Lung (tissue), 12 donors: ENCODE data around the gene SV2B. TPM values are rescaled to one million over a fixed set of nuclear protein-coding genes. Genes with fewer than 3 reads are reported as not detected.

ENCODE experiments used
- ATAC-seq: fragments of 200-7000 bp; cut with Tn5 transposase; one replicate; pipeline ENCODE4 v1.9.1; 2020; ENCODE audit warnings: moderate number of reproducible peaks; ENCODE audit not compliant: insufficient read depth, low FRiP score
- DNase-seq, 3 donors: peaks; one replicate each; pipeline ENCODE4 v3.0.0-alpha.2; 2013 to 2017
- H3K27ac ChIP-seq, 2 donors: one replicate each; pipeline ENCODE4 v1.5.1; 2013; ENCODE audit warnings: mild to moderate bottlenecking in 2 of 2, moderate library complexity in 2 of 2, control low read depth in 1 of 2, inconsistent platforms in 1 of 2, low read depth in 1 of 2, low read length in 1 of 2
- H3K27me3 ChIP-seq, 3 donors: one replicate each; pipeline ENCODE4 v1.5.1; 2013; ENCODE audit warnings: low read length in 2 of 3; ENCODE audit not compliant: control insufficient read depth in 3 of 3, insufficient read depth in 3 of 3
- H3K36me3 ChIP-seq, 4 donors: one replicate each; pipeline ENCODE4 v1.5.1; 2013; ENCODE audit warnings: low read length in 4 of 4, mild to moderate bottlenecking in 1 of 4, moderate library complexity in 1 of 4; ENCODE audit not compliant: control insufficient read depth in 4 of 4, insufficient read depth in 4 of 4
- H3K4me1 ChIP-seq, 5 donors: one replicate each; pipeline ENCODE4 v1.5.1; 2013; ENCODE audit warnings: low read length in 5 of 5, mild to moderate bottlenecking in 2 of 5, moderate library complexity in 1 of 5; ENCODE audit not compliant: control insufficient read depth in 5 of 5, insufficient read depth in 5 of 5
- H3K4me3 ChIP-seq: one replicate; pipeline ENCODE4 v1.5.1; 2013; ENCODE audit warnings: mild to moderate bottlenecking, control low read depth, moderate library complexity
- H3K9ac ChIP-seq, 2 donors: one replicate each; pipeline ENCODE4 v1.5.1; 2013; ENCODE audit warnings: low read length in 2 of 2, control low read depth in 1 of 2; ENCODE audit not compliant: insufficient read depth in 1 of 2
- H3K9me3 ChIP-seq, 4 donors: one replicate each; pipeline ENCODE4 v1.5.1; 2013; ENCODE audit warnings: low read length in 3 of 4, mild to moderate bottlenecking in 1 of 4, moderate library complexity in 1 of 4; ENCODE audit not compliant: control insufficient read depth in 4 of 4, insufficient read depth in 3 of 4
- CTCF ChIP-seq: IDR thresholded peaks from 2 replicates; pipeline ENCODE4 v1.5.1; 2012; ENCODE audit warnings: mild to moderate bottlenecking; ENCODE audit errors: control extremely low read depth, extremely low read depth
- WGBS, 2 donors: extraction: QIAGEN DNeasy Blood & Tissue Kit; methylation state at CpG; one replicate each; pipeline ENCODE4 v1.1.7; 2013; 5-methylcytosine and 5-hydroxymethylcytosine counted together
- polyA plus RNA-seq, 2 donors: library from polyadenylated mRNA; stranded (reverse); fragments of 200-250 nt; gene quantifications; one replicate each; pipeline ENCODE4 v1.2.1, GENCODE V29; 2013
- total RNA-seq, 2 donors: library from RNA; depleted of rRNA in 1 of 2; stranded (reverse); fragments of >200 nt in 1 of 2; gene quantifications; one replicate each; pipeline ENCODE4 v1.2.1, GENCODE V29; 2014 to 2021
- donor health status: control.
- donor health status: control.
- donor health status: Bipolar disorder and iron deficiency.
- donor health status: healthy.
- donor health status: DM: yes; HTN: yes; CAD: no.

Gene SV2B
- total and polyA plus RNA-seq, 4 donors, result 0.12 to 2.8 (median 0.90) TPM

DNA sequence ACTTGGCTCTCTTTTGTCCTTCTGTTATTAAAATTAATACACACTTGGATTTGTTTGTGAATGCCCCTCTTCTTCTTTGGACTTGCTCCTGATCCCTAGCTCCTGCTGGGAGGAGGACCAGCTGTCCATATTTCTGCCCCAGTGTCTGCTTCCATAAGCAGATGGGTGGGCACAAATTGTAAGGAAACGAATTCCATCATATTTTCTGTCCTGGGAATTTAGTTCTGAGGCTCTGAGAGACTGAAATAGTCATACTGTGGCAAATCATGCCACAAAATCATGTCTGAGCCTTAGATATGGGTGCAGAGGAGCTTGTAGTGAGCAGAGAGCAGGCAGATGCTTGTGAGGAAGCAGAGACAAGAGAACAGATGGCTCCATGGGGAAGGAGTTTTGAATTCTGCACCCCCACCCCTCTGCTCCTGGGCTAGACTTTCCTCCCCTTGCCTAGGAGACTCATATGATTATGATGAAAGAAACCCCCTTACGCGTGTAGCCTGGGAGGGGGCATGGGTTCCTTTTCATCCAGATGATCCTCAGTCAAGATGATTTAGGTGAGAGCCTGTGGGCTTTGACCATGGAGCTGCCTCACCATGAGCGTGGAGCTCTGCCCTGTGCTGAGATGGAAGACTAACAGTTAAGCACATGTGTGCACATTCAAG lies 50.6 kb downstream of the SV2B start:
- H3K4me1 ChIP-seq, result no peaks in the 10 kb centered on the region
- DNase-seq (no peak), ATAC-seq (no peak)
- H3K36me3 ChIP-seq, result no peaks in the 10 kb centered on the region
- H3K27ac ChIP-seq, result no peak overlapping the region
- no peak overlapping the region for H3K9ac ChIP-seq
- no peak for TF ChIP-seq CTCF
- peaks cover 0 to 4% (median 3%) of the 10 kb centered on the region in 3 donors for H3K27me3 ChIP-seq
- H3K4me3 ChIP-seq, result no peak overlapping the region
- H3K9me3 ChIP-seq, result peaks cover 0 to 1% (median 0%) of the 10 kb centered on the region in 4 donors
- WGBS, 2 donors, result 76 to 81% methylated on average over 4 of the region's 4 CpGs

DNA sequence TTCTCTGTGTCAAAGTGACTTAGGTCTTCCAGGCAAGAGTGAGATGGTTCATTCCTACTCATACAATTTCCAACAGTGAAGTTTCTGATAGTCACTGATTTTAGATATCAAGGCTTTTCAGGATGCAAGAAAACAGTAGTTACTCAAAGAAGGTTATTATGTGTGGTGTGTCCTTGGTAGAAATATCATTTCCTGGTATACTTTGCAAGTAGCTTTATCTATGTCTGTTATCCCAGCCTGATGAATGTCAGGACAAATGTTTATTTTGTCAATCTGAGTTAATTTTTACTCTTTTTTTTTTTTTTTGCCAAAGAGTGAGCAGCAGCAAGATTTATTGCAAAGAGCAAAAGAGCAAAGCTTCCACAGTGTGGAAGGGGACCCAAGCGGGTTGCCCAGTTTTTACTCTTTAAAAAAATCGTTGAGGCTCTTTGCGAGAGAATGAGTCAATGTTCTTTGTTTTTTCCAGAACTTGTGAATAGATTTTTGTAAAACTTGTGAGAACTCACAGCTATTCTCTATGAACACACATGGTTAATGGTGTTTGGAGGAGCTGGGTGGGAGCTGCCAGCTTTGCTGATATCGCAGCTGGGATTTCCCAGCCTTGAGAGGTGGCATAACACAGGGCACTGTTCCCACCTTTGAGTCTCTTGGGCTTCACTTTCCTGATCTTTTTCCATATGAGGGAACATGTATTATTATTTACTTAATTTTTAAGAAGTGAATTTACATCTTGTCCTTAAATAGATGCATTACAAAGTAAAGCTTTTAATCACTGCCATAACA lies 51.9 kb downstream of the SV2B start:
- WGBS, 2 donors, result 67 to 80% methylated on average over 4 of the region's 4 CpGs
- DNase-seq, result no peak
- no peak for ATAC-seq

GRCh38 chr15:91152896-91153581 lies 53.0 kb downstream of the SV2B start:
- Histone ChIP-seq H3K27ac (no peak overlapping the region), H3K4me1 (no peaks in the 10 kb centered on the region), H3K4me3 (no peak overlapping the region), H3K27me3 (peaks cover 0 to 4% (median 3%) of the 10 kb centered on the region in 3 donors), H3K36me3 (no peaks in the 10 kb centered on the region), H3K9ac (no peak overlapping the region), H3K9me3 (peaks cover 0 to 1% (median 0%) of the 10 kb centered on the region in 4 donors)
- TF ChIP-seq CTCF, result no peak
- no peak for DNase-seq
- 76 to 81% methylated on average over 10 of the region's 10 CpGs for WGBS, 2 donors
- no peak for ATAC-seq

More for the DNA sequence above, 51.9 kb downstream of the SV2B start:
- no peak overlapping the region for H3K4me3 ChIP-seq
- no peaks in the 10 kb centered on the region for H3K36me3 ChIP-seq
- peaks cover 0 to 4% (median 3%) of the 10 kb centered on the region in 3 donors for H3K27me3 ChIP-seq
- TF ChIP-seq CTCF, result no peak
- no peaks in the 10 kb centered on the region for H3K4me1 ChIP-seq
- no peak overlapping the region for H3K27ac ChIP-seq
- H3K9me3 ChIP-seq, result peaks cover 0 to 1% (median 0%) of the 10 kb centered on the region in 4 donors
- H3K9ac ChIP-seq, result no peak overlapping the region
